HT-29 (cell line): ENCODE measurements around the gene ARFRP1. TPM values are rescaled to one million over a fixed set of nuclear protein-coding genes. Genes with fewer than 3 reads are reported as not detected.
"Not testable (repeated sequence)": the region's sequence is repeated elsewhere in the genome, so short reads cannot be mapped to it uniquely, and the experiment has no call there.

Source experiments
- DNase-seq: peaks from one replicate; pipeline ENCODE4 v3.0.0-alpha.2; 2015; ENCODE audit warnings: low spot score
- small RNA-seq: library from RNA; depleted of rRNA; stranded (forward); fragments of <200 nt; gene quantifications from one replicate; pipeline ENCODE3, GENCODE V24; 2014
- total RNA-seq: library from RNA; depleted of rRNA; stranded (reverse); fragments of >200 nt; shearing (Covaris generic); gene quantifications from 2 replicates; pipeline ENCODE4 v1.2.3, GENCODE V29; 2014; rRNA removed

ARFRP1 gene
- total RNA-seq, 1 experiment from 2014 or later, result 86.1 TPM

DNA sequence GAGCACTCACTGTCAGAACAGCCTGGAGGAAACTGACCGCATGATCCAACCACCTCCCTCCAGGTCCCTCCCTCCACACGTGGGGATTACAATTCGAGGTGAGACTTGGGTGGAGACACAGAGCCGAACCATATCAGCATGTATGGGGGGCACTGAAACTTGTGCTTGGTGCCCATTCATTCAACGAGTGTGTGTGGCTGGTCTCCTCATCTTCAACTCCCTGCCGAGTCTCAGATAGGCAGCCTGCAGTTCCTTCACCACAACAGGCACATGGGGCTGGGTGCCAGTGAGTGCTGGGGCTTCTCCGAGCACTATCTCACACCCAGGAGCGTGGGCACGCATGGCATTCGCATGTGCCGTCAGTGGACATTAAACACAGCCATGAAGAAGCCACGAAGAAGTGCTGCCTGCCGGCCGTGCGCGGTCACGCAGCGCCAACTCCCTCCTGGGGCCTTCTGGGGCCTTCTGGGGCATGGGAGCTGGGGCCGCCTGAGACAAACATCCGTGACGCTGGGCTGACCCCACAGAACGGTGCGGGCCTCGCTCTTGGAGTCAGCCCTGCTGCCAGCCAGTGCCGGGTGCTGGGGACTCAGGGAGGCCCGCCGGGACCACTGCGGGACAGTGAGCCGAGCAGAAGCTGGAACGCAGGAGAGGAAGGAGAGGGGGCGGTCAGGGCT lies 50.4 kb downstream of the ARFRP1 start:
- no peak for DNase-seq

GRCh38 chr20:63656451-63656850 lies 51.3 kb downstream of the ARFRP1 start:
- DNase-seq, result no peak

DNA sequence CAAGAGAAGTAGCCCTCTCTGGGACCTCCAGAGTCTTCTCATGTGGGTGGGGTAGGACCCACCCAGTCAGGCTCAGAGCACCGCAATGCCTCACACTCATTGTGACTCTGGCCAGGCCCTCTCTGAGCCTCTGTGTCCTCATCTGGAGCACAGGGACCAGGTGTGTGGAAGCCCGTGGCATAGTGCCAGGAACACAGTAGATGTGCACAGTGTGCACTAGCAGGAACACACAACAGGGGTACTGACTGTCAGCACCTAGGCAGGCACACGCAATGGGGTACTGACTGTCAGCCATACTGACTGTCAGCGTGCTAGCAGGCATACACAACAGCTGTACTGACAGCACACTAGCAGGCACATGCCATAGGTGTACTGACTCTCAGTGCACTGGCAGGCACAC lies 52.5 kb downstream of the ARFRP1 start:
- DNase-seq, result no peak

DNA sequence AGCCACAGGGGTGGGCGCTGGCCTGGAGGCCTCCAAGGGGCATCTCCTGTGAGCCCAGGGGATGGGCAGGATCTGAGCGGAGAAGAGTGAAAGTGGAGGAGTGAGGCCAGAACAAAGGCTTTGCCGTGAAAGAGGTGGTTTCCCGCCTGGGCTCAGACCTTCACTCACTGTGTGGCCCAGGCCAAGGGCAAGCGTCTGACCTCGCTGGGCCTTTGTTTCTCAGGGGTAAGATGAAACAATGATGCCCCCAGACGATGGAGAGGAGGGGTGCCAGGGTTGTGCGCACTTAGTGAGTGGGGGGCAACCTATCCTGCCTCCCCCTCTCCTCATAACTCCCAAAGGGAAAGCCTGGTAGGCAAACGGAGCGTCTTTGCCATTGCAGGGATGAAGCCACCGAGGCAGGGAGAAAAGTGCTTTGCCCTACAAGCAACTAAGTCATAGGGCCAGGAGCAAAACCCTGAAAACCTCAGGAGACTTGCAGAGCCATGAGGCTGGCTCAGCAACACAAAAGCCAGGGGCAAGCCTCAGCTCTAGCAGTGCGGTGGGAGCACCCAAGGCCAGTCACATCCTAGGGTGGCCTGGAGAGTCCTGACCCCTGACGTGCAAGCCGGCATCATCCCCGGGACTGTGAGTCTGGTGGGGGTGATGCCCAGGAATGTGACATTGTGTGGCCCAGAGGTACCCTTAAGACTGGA lies 53.7 kb downstream of the ARFRP1 start:
- DNase-seq, result no peak

DNA sequence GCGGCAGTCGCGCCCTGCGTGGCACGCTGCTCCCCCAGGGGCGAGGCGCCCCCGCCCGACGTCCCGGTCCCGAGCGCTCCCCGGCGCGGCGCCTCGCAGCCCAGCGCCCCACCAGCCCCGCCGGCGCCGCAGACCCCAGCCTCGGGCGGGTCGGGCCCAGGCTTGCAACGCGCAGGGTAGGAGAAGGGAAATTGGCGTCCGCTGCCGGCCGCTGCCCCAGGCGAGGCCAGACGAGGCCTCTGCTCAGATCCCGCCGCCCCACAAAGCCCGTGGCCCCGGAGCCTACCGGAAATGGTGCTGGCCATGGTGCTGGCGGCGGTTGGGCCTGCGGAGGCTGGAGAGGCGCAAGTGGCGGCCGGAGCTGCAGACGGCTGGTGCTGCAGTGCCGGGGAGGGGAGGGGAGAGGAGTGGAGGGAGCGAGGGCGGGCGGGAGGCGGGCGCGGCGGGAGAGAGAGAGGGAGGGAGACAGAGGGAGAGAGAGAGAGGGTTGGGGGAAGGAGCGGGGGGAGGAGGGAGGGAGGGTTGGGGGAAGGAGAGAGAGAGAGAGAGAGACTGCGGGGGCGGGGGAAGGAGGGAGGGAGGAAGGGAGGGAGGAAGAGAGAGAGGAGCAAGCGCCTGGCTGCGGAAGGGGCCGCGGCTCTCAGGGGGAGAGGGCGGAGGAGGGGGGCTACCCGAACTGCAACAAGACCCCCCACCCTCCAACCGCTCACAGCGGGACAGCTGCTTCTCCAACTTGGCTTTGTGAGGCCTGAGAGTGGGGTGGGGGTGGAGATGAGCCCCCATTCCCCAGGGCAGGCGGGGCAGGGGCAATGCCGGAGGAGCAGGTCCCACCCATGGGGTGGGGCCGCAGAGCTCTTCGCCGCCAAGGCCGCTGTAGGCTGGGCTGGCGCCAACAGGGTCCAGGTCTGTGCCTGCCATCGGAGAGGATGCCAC lies 54.5 kb downstream of the ARFRP1 start, which contains the start of gene STMN3:
STMN3 (minus strand) TSS at position 384 of the 933 bp plus-strand sequence; CDS start at position 305, 79 bp downstream.
- DNase-seq, result peak; percentile 65

GRCh38 chr20:63652192-63652980 lies 55.4 kb downstream of the ARFRP1 start:
- no peak for DNase-seq

DNA sequence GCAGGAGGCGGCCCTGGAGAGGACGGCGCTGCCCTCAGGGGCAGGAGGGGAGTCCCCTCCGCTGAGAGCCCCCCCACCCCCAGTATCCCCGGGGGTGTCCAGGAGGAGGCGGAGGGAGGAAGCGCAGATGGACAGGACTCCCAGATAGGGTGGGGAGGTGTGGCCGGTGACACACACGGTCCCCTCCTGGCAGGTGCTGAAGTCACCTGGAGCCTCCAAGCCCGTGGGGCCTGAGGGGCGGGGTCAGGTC lies 55.9 kb downstream of the ARFRP1 start:
- no peak for DNase-seq

- not testable (repeated sequence) for DNase-seq
Observed at GRCh38 chr20:63650486-63650885, 57.3 kb downstream of the ARFRP1 start.

GRCh38 chr20:63648895-63649589 lies 58.7 kb downstream of the ARFRP1 start:
- no peak for DNase-seq

Small RNA genes within 50 kb of the gene (small RNA-seq; reads per million reads assigned to genes)
- gene LIME1 (not detected), gene TNFRSF6B (not detected)

Other genes with a start within 250 kb of the ARFRP1 start
- gene KCNQ2, start 235.3 kb downstream of the ARFRP1 start, total RNA-seq, result 0.08 and 0.13 TPM in 2 replicates
- 29.8 and 38.0 TPM in 2 replicates for gene EEF1A2, start 208.9 kb downstream of the ARFRP1 start, total RNA-seq
- 384 and 468 TPM in 2 replicates for gene PPDPF, start 187.2 kb downstream of the ARFRP1 start, total RNA-seq
- 26.3 and 31.1 TPM in 2 replicates for gene PTK6, start 170.6 kb downstream of the ARFRP1 start, total RNA-seq
- 0.13 TPM in 1 of 2 replicates, not detected in the other for gene SRMS, start 160.2 kb downstream of the ARFRP1 start, total RNA-seq
- 2.2 and 2.4 TPM in 2 replicates for gene FNDC11, start 153.8 kb downstream of the ARFRP1 start, total RNA-seq
- 109 and 163 TPM in 2 replicates for gene HELZ2, start 133.7 kb downstream of the ARFRP1 start, total RNA-seq
- 42.5 and 43.6 TPM in 2 replicates for gene GMEB2, start 80.9 kb downstream of the ARFRP1 start, total RNA-seq
- 4.7 and 7.0 TPM in 2 replicates for gene STMN3, start 54.6 kb downstream of the ARFRP1 start, total RNA-seq
- 43.0 and 55.1 TPM in 2 replicates for gene RTEL1, start 49.7 kb downstream of the ARFRP1 start, total RNA-seq
- 4.1 and 4.9 TPM in 2 replicates for gene TNFRSF6B, start 11.3 kb downstream of the ARFRP1 start, total RNA-seq
- gene ZGPAT, start 63 bp upstream of the ARFRP1 start, total RNA-seq, result 52.1 and 68.6 TPM in 2 replicates
- 267 and 295 TPM in 2 replicates for gene LIME1, start 28.7 kb upstream of the ARFRP1 start, total RNA-seq
- gene SLC2A4RG, start 31.8 kb upstream of the ARFRP1 start, total RNA-seq, result 200 and 229 TPM in 2 replicates
- gene ZBTB46, start 123.3 kb upstream of the ARFRP1 start, total RNA-seq, result 3.3 and 5.3 TPM in 2 replicates
- not detected in 2 replicates for gene ABHD16B, start 153.5 kb upstream of the ARFRP1 start, total RNA-seq
- gene TPD52L2, start 157.3 kb upstream of the ARFRP1 start, total RNA-seq, result 151 and 156 TPM in 2 replicates
- 106 and 109 TPM in 2 replicates for gene DNAJC5, start 187.2 kb upstream of the ARFRP1 start, total RNA-seq
- gene UCKL1, start 248.4 kb upstream of the ARFRP1 start, total RNA-seq, result 63.2 and 68.4 TPM in 2 replicates